HG03025 (cell line): ENCODE data around the gene UBE2N.
"Not testable (repeated sequence)": the region's sequence is repeated elsewhere in the genome, so short reads cannot be mapped to it uniquely, and the experiment has no call there.

ENCODE experiments used
- ATAC-seq: cut with Tn5 transposase; IDR thresholded peaks from one replicate; pipeline ENCODE4 v1.9.1; 2021; ENCODE audit warnings: mild to moderate bottlenecking, moderate library complexity; ENCODE audit not compliant: unreplicated experiment, low FRiP score

Gene UBE2N

GRCh38 chr12:93447555-93448290 is 6.0 kb upstream of the UBE2N start:
- no peak for ATAC-seq

GRCh38 chr12:93443576-93443975 is 1.8 kb upstream of the UBE2N start:
- no peak for ATAC-seq

- no peak for ATAC-seq
Observed at GRCh38 chr12:93442411-93443340, 929 bp upstream of the UBE2N start.

GRCh38 chr12:93441081-93441616 is 598 bp downstream of the UBE2N start:
- no peak for ATAC-seq

GRCh38 chr12:93440043-93440835 is 1.5 kb downstream of the UBE2N start:
- no peak for ATAC-seq

GRCh38 chr12:93438266-93439050 is 3.3 kb downstream of the UBE2N start:
- no peak for ATAC-seq

- no peak for ATAC-seq
Observed at GRCh38 chr12:93434256-93434865, 7.4 kb downstream of the UBE2N start.

- ATAC-seq = not testable (repeated sequence)
Observed at GRCh38 chr12:93432031-93432430, 9.7 kb downstream of the UBE2N start.

GRCh38 chr12:93430280-93430679 is 11.5 kb downstream of the UBE2N start:
- ATAC-seq = no peak

GRCh38 chr12:93429852-93430251 is 11.9 kb downstream of the UBE2N start:
- ATAC-seq = no peak

GRCh38 chr12:93429448-93429847 is 12.3 kb downstream of the UBE2N start:
- ATAC-seq = no peak

GRCh38 chr12:93427779-93428564 is 13.8 kb downstream of the UBE2N start:
- ATAC-seq = no peak

- ATAC-seq = no peak
Observed at GRCh38 chr12:93426412-93426805, 15.3 kb downstream of the UBE2N start.

- ATAC-seq = no peak
Observed at GRCh38 chr12:93425736-93426411, 15.9 kb downstream of the UBE2N start.

GRCh38 chr12:93422050-93422449 is 19.7 kb downstream of the UBE2N start:
- no peak for ATAC-seq

GRCh38 chr12:93419388-93420034 is 22.2 kb downstream of the UBE2N start:
- no peak for ATAC-seq

GRCh38 chr12:93417967-93418480 is 23.7 kb downstream of the UBE2N start:
- no peak for ATAC-seq
